GM19035 (cell line): ENCODE measurements around the gene ACTC1.

Experiments
- ATAC-seq: cut with Tn5 transposase; IDR thresholded peaks from one replicate; pipeline ENCODE4 v1.9.1; 2021; ENCODE audit not compliant: unreplicated experiment

The ACTC1 gene

DNA sequence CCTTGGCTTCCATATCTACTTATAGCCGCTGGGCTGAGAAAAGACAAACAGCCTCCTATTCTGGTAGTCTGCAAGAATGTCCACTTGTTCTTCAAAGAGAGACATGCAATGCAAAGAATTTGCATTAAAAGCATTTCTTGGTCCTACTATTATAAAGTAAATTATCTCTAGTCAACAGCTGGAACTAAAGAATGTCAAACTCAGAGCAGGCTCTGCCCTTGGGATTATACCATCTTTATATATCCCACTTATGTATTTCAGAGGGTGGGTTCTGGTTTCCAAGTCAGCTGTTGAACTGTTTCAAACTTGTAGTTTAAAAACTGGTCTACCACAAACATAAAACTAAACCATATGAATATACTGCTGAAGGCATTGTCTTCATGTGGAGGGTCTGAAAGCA, 7.0 kb upstream of the ACTC1 start:
- no peak for ATAC-seq

DNA sequence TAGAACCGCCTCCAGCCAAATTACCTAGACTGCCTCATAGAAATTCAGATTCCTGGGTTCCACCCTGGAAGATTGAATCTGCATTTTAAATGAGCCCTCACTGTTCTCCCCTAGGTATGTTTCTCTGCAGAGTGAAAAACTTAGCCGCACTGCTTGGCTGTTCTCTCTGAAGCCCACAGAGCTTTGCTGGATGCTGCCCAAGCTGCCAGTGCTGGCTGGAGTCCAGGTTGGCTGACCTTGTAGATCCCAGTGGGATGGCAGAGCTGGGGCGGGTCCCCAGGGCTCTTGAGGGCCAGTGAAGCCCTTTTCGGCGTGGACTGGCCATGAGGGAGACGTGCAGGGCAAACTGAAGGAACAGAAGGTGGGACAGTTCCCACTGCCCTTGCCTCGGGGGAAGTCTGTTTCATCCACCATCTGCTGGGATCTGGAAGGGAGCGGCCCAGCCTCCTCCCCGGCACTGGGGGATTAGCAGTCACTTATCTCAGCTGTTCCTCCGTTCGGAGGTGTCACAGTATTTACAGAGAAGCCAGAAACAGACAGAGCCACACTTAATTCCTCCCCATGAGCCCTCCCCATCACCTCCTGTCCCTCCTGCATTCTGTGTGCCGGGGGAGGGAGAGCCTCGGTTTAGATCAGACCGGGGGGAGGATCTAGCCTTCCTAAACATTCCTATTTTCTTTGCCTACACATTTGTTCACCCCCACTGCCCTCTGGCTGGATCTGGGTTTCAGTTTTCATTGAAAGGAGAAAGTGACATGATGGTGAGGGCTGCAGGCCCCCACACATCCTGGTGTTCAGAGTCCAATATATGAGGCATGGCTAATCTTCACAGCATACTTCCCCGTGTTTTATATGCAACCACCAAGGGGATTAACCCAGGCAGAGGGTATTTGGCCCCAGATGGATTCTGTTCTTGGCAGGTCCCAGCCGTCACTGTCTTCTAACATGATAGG, 4.1 kb upstream of the ACTC1 start:
- ATAC-seq, result no peak

DNA sequence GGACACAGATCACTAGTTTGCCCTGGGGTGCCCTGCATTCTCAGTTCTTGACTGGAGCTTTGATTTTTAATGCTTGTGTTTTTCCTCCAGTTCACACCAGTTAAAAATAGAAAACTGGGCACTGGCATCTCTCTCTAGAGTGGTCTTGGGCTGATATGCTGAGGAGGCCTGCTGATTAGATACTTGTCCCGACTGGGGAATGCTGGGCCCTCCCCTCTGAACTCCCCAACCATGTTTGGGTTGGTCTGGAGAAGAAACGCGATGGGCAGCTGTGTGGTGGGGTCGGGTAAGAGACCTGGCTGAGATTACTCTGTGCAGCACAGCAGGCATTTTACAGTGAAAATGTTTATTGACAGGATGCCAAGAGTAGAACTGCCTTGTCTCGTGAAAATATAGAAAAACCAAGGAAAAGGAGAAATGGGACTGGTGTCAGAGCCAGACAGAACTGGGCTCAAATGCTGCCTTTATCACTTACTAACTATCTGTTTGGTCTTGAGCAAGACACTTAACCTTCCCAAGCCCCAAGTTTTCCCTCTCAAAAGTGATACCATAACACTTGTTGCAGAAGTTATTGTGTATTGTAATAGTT, 1.6 kb upstream of the ACTC1 start:
- no peak for ATAC-seq

DNA sequence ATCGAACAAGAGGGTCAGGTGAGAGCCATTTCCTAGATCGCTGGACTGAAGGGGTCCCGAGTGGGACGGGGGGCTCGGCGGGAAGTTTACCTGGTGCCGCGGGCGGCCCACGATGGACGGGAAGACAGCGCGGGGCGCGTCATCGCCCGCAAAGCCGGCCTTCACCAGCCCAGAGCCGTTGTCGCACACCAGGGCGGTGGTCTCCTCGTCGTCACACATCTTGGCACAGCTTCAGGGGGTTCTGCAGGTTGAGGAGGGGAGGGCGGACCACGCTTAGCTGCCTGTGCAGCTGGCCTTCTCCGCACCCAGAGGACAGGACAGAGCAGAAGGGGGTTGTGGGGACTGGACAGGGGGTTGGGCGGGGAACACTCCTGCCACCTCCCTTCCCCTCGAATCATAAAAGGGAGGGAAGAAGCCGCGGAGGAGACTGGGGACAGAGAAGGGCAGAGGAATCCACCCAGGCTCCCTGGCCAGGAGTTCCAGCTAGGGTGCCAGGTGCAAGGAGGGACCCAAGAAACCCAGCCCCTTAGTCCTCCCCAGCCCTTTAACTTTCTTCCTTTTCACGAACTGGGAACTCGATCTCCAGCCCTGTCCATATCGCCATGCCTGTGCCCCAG, 651 bp downstream of the ACTC1 start:
- ATAC-seq, result no peak

DNA sequence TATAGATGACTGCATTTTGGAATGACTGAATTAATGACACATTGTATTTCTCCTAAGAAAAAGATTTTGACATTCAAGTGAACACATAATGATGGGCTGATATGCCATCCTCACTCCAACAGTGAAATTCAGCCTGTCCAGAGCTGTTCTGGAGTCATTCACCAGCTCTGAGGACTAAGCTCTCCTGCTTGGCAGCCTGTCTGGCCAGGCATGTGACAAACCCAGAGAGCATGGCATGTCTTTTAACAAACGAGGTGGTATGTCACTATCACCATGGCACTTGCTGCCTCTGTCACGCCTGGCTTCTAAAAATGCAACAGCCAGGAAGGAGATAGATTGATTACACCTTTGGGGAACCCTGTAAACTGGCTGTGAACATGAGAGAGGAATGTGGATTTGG, 1.4 kb downstream of the ACTC1 start:
- no peak for ATAC-seq

DNA sequence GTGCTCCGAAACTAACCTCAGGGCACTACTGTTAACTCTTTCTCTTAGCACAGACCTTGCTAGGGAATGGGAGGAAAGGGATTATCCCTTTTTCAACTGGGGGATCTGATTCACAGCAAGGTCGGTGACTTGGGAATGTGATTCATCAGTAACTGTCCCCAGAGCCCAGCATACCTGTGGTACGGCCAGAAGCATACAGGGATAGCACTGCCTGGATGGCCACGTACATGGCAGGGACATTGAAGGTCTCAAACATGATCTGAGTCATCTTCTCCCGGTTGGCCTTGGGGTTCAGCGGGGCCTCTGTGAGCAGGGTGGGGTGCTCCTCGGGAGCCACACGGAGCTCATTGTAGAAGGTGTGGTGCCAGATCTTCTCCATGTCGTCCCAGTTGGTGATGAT, 2.3 kb downstream of the ACTC1 start:
- no peak for ATAC-seq

DNA sequence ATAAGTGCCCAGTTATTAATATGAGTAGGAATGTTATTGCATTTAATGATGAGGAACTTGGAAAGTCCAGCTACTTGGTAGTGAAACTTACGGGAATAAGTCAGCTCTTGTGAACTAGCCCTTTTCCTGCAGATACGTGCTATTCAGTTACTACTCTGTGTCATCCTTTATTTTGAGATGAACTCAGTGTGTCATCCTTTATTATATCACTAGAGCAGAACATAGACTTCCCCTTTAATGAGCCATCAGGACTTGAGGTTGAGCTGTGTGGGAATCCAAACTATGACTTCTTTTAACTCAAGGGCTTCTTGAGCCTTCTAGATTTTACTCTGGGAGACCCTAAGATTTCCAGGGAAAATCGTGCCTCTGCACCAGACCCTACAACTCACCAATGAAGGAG, 3.6 kb downstream of the ACTC1 start:
- ATAC-seq, result no peak

DNA sequence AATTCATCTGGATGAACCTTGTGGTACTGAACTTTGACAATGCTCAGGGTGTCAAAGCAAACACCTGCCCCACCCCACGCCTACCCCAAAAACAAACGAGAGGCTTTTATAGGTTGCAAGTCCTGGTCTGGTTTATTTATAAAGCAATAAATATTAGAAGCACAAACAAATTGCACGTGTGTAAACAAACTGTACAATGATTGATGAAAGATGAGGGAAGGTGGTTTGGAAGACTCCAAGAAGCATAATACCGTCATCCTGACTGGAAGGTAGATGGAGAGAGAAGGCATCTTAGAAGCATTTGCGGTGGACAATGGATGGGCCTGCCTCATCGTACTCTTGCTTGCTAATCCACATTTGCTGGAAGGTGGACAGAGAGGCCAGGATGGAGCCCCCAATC, 5.2 kb downstream of the ACTC1 start:
- ATAC-seq, result no peak

DNA sequence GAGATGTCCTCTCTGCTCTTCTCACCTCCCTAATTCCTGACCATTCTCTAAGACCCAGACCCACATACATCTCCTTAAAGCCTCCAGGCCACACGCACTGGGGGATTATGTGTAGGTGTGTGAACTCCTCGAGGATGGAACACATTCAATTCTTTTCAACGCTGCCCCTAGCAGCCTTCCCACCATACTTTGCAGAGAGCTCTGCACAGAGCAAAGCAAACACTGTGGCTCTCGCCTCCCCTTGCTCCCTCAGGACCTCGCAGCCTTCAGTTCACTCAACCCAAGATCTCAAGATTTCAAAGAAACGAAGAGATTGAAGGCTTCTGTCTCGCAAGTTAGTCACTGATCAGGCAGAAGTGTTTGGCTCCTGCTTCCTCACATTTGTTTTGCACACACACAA, 6.0 kb downstream of the ACTC1 start:
- ATAC-seq, result no peak

DNA sequence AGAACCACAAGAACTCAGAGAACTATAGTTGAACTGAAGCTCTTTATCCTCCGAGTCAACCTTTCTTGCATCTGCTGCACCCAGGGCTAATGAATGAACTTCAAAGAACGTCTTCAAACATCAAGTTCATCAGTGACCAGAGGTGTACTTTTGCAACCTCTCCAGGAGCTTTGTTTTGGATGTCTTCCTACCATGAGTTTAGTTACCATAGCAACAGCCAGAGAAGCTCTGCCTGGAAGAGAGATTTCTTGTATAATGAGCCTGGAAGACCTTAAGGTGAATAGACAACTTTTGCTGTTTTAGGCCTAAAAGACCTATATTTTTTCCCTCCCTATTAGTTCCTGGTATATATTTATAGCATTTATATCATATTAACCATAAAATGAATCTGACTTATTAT, 9.1 kb downstream of the ACTC1 start:
- no peak for ATAC-seq

DNA sequence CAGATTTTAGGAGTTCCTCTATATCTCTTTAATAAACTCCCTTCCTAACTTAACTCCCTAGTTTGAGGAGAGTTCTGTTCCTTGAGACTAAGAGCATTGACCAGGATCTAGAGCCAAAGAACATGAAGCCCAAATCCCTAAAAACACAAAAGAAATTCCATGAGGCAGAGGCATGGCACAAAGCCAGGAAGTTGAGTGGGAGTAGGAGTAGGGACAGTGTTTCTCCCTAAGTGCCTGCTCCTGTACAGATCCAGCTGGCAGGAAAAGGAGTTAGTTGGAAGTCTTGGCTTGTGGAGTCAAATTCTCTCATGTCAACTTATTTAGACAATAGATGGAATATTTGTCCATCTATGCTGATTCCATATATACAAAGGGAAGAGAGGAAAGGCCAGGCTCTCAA, 11.4 kb downstream of the ACTC1 start:
- ATAC-seq, result no peak

DNA sequence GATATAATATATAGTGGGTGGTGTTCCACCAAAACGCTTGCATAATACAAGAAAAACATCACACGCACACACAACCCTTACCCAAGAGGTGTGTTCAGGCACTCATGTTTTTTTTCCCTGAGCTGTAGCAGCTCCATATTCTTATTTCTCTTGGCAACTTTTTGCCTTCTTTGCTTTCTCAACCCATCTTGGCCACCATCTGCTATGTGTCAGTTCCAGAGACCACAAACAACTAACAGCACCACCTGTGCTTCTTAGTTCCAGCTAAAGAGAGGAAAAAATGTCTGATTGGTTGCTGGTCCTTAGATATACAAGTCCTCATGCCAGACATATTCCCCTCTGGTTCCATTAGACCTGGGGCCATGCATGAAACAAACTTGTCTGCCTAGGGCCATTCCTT, 11.9 kb downstream of the ACTC1 start:
- ATAC-seq, result no peak

DNA sequence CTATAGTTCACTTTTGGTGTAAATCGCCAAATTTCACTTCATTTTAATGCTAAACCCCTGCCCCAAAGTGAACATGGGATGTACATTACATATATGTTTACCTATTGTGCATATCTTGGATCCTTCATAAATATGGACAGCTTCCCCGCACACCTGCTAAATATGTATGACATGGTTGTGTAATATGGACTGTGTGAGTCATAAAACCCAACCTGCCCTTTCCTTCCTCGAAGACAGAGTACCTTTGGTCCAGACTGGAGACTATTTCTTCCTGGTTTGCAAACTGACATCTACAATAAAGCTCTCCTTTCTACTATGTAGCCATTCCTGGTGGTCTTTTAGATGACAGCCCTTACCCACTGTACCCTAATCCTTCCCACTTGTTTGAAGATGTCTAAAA, 12.4 kb downstream of the ACTC1 start:
- no peak for ATAC-seq

DNA sequence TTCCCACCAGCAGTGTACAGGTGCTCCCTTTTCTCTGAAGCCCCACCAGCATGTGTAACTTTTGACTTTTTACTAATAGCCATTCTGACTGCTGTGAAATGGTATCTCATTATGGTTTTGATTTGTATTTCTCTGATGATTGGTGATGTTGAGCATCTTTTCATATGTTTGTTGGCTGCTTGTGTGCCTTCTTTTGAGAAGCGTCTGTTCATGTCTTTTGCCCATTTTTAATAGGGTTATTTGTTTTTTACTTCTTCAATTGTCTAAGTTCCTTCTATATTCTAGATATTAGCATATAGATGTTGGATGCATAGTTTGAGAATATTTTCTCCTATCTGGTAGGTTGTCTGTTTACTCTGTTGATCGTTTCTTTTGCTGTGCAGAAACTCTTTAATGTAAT, 14.6 kb downstream of the ACTC1 start:
- no peak for ATAC-seq

DNA sequence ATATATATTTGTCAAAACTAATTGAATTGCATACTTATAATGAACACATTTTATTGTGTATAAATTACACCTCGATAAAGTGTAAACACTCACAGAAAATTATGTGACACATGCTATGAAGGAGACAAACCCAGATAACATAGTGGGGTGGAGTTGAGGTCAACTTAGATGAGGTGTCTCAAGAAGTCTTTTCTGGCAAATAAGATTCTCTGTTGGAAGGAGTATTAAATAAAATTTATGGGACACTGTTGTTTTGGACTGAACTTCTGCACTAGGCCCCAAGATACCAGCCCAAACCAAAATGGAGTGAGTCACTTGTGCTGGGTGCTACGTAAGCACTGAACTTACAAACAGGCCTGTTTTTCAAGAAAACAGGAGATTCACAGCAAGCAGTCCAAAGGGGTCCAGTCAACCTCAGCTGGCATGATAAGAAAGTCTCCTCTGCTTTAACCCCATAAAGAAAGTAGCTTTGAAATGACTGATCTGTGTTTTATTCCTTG, 18.7 kb downstream of the ACTC1 start:
- no peak for ATAC-seq

DNA sequence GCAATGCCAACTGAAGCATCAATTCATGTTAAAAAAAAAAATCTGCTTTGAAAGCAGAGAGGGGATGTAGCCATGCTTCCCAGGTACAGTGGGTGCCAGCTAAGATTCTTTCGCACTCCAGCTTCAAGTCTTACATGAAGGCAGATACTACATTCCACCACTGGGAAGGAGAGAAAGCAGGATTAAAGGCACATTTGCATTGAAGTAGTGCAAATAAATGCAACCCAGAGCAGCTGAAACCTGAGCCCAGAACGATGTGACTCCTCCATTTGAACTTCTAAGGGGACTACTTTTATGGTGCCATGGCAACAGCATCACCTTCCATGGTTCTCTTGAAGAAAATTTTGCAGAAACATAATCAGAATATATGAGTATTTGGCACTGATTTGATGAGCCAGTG, 21.4 kb downstream of the ACTC1 start:
- ATAC-seq, result no peak

DNA sequence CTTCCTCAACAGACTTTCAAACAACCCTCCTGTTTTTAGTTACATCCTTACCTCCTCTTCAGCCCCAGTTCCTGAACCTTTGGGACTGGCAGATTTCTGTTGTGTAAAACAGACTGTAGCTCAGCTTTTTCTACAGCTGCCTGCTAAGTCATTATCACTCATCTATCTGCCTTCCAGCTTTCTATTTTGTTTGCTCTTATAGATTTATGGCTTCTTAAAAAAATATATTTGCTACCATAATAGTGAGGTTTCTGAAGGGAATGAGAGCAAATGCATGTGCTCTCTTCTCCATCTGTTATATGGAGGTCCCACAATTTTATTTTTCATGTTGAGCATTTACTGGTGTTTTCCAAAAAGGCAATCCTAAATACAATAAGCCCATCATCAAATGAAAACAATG, 22.3 kb downstream of the ACTC1 start:
- ATAC-seq, result no peak

DNA sequence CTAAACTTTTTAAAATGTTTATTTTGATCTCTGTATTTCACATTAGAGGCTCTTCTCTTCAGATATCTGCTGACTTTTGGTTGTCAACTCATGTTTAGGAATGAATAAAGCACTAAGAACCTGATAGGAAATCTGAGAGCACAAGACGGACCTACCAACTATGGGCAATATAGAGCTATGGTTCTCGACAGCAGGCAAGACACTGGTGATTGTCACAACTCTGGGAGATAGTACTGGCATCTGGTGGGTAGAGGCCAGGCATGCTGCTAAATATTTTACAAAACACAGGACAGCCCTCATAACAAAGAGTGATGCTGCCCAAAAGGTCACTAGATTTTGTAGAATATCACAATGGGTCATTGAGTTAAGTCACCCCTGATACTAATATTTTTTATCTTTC, 23.0 kb downstream of the ACTC1 start:
- ATAC-seq, result no peak

DNA sequence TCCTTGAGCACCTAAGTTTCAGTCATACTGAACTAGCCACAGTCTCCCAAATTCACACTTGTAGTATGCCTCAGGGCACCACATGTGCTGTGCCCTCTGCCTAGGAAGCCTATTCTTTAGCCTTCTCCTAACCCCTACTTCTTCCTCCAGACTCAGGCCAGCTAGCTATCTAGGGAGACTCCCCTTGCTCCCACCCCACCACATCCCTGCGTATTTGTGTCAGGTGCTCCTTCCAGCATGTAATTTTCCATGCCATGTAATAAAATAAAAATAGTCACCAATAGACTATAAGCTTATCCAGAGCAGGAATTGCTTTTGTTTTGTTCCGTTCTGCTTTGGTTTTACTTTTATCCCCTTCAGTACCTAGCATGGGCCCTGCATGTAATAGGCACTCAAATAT, 25.6 kb downstream of the ACTC1 start:
- no peak for ATAC-seq

DNA sequence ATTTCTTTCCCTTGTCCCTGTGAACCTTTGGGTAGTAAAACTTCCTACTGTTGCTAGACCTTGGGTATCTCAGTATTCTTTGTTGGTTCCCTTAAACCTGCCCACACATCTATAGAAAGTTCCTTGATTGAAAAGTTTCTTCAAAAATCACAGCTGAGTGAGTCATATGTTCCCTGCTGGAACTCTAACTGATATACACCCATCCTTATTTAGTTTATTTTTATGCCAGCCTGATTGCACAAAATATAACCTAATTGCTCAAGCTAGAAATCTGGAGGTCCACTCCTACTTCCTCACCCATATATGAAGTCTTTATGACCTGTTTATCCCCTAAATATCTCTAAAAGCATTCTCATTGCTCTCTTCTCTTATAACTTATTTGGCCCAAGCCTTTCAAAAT, 26.8 kb downstream of the ACTC1 start:
- ATAC-seq, result no peak

DNA sequence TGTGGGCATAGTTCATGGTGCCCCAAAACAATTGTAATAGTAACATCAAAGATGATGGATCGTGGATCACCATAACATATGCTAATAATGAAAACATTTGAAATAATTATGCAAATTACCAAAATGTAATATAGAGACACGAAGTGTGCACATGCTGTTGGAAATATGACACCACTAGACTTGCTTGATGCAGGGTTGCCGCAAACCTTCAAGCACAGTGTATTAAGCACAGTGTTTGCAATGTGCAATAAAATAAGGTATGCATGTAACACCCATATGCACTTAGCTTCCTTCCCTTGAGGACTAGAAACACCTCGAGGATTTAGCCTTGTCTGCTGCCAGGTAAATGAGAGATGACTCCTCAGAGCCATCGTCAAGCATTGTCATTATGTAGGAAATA, 29.6 kb downstream of the ACTC1 start:
- no peak for ATAC-seq

DNA sequence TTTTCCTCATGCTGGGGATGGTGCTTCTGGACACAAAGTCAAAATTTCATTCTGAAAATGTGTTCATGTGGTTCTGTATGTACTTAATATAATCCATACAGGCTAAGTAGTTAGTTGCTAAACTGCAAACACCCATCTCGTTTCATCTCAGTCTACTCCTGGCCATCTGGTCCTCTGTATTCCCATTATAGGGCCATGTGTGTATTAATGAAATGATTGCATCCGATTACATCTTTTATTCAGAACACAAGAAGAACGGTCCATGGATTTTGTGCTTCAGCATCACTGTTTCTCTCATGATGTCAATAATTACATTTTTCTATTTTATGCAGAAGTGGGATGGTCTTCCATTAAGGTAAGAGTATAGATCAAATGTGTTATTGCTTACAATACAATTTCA, 34.4 kb downstream of the ACTC1 start:
- ATAC-seq, result no peak
